B cell (primary cell): Measurements from ENCODE around the gene FSCN2. TPM values are rescaled to one million over a fixed set of nuclear protein-coding genes. Genes with fewer than 3 reads are reported as not detected.

Source experiments
- ATAC-seq: fragments of 200-7000 bp; cut with Tn5 transposase; one replicate; pipeline ENCODE4 v1.10.0; 2021; ENCODE audit warnings: low read depth, mild to moderate bottlenecking, moderate number of reproducible peaks, moderate library complexity
- CTCF ChIA-PET: fragments of 350-600 bp; sonication (Branson Sonifier 250); formaldehyde crosslinking; loops from one replicate; lab custom pipeline; 2021; ENCODE audit warnings: antibody characterized with exemption, inconsistent platforms; lab: Charles Lee
- POLR2A ChIA-PET: fragments of 350-600 bp; sonication (Branson Sonifier 250); formaldehyde crosslinking; loops from one replicate; lab custom pipeline; 2021; ENCODE audit warnings: antibody characterized with exemption; lab: Charles Lee
- DNase-seq: peaks from one replicate; pipeline ENCODE4 v3.0.0; 2013
- H2AFZ ChIP-seq: 2 replicates; pipeline ENCODE4 v1.6.1; 2012; ENCODE audit warnings: mild to moderate bottlenecking, low read depth, low read length; ENCODE audit not compliant: insufficient read depth, poor library complexity, severe bottlenecking
- H3K27ac ChIP-seq, 2 donors: 1 replicate in 1 of 2; 2 replicates in 1 of 2; pipeline ENCODE4 v1.5.1; 2012 to 2013; ENCODE audit warnings: low read length in 2 of 2, mild to moderate bottlenecking in 2 of 2, moderate library complexity in 1 of 2
- H3K27me3 ChIP-seq, 4 experiments: fragments of 200-600 bp in 1 of 4; sonication (generic) in 1 of 4; replicated peaks in 1 of 4; 1 replicate in 2 of 4; 2 replicates in 2 of 4; pipeline versions ENCODE4 v1.6.1 to v1.7.0; 2013 to 2016; ENCODE audit warnings: low read length in 3 of 4, mild to moderate bottlenecking in 2 of 4, mixed read lengths in 1 of 4, moderate library complexity in 1 of 4; ENCODE audit not compliant: insufficient read depth in 4 of 4, control insufficient read depth in 3 of 4; ENCODE audit errors: control extremely low read depth in 1 of 4
- H3K36me3 ChIP-seq, 2 experiments: replicated peaks in 1 of 2; 1 replicate in 1 of 2; 2 replicates in 1 of 2; pipeline versions ENCODE4 v1.6.1 to v1.7.1; 2013; ENCODE audit warnings: low read length in 1 of 2; ENCODE audit not compliant: insufficient read depth in 2 of 2, control insufficient read depth in 1 of 2; ENCODE audit errors: control extremely low read depth in 1 of 2, extremely low read depth in 1 of 2
- H3K4me1 ChIP-seq, 2 donors: fragments of 200-600 bp in 1 of 2; sonication (generic) in 1 of 2; 1 replicate in 1 of 2; 2 replicates in 1 of 2; pipeline versions ENCODE4 v1.5.1 to v1.6.1; 2013 to 2017; ENCODE audit warnings: low read length in 2 of 2; ENCODE audit not compliant: control insufficient read depth in 2 of 2, insufficient read depth in 2 of 2
- H3K4me2 ChIP-seq: replicated peaks from 2 replicates; pipeline ENCODE3; 2012; ENCODE audit warnings: mild to moderate bottlenecking, low read depth, low read length; ENCODE audit not compliant: poor library complexity, severe bottlenecking
- H3K4me3 ChIP-seq, 5 experiments: fragments of 200-600 bp in 1 of 5; sonication (generic) in 1 of 5; 1 replicate in 3 of 5; 2 replicates in 2 of 5; pipeline versions ENCODE4 v1.5.1 to v1.7.0; 2011 to 2016; ENCODE audit warnings: low read length in 4 of 5, mild to moderate bottlenecking in 4 of 5, low read depth in 2 of 5, control low read depth in 1 of 5, moderate library complexity in 1 of 5; ENCODE audit not compliant: insufficient read depth in 1 of 5; ENCODE audit errors: control extremely low read depth in 1 of 5, extremely low read depth in 1 of 5
- H3K79me2 ChIP-seq: fragments of 200-600 bp; sonication (generic); one replicate; pipeline ENCODE4 v1.6.0; 2016; ENCODE audit warnings: low read length; ENCODE audit not compliant: control insufficient read depth, insufficient read depth
- H3K9ac ChIP-seq: fragments of 200-600 bp; sonication (generic); 2 replicates; pipeline ENCODE4 v1.6.1; 2017; ENCODE audit warnings: mild to moderate bottlenecking, low read length, moderate library complexity
- H3K9me3 ChIP-seq, 3 donors: one replicate each; pipeline versions ENCODE4 v1.6.1 to v1.7.1; 2013; ENCODE audit warnings: low read length in 2 of 3; ENCODE audit not compliant: control insufficient read depth in 2 of 3, insufficient read depth in 1 of 3; ENCODE audit errors: control extremely low read depth in 1 of 3
- H4K20me1 ChIP-seq: 2 replicates; pipeline ENCODE4 v1.6.0; 2012; ENCODE audit warnings: mild to moderate bottlenecking, low read length; ENCODE audit not compliant: insufficient read depth, control insufficient read depth, poor library complexity, severe bottlenecking
- H3K27ac Mint-ChIP-seq: one replicate; pipeline ENCODE4 v1.8.0; 2021; ENCODE audit warnings: mixed read lengths
- H3K27me3 Mint-ChIP-seq: one replicate; pipeline ENCODE4 v1.8.0; 2021; ENCODE audit warnings: mixed read lengths
- H3K4me1 Mint-ChIP-seq: one replicate; pipeline ENCODE4 v1.8.0; 2021; ENCODE audit warnings: mixed read lengths
- H3K4me3 Mint-ChIP-seq: one replicate; pipeline ENCODE4 v1.8.0; 2021; ENCODE audit warnings: mixed read lengths
- H3K9me3 Mint-ChIP-seq: one replicate; pipeline ENCODE4 v1.8.0; 2022; ENCODE audit warnings: mixed read lengths; ENCODE audit not compliant: insufficient read depth
- EZH2 ChIP-seq: IDR thresholded peaks from 2 replicates; pipeline ENCODE4 v1.6.1; 2012; ENCODE audit warnings: borderline replicate concordance, low read depth, mild to moderate bottlenecking, moderate library complexity, low read length; ENCODE audit not compliant: insufficient read depth, poor library complexity, severe bottlenecking
- WGBS: methylation state at CpG from one replicate; pipeline ENCODE4 v1.1.5; 2013; ENCODE audit warnings: missing lambda C conversion rate; ENCODE audit not compliant: insufficient coverage; 5-methylcytosine and 5-hydroxymethylcytosine counted together
- intact Hi-C: fragments of 100-400 bp; cut with micrococcal nuclease; formaldehyde crosslinking; loops from one replicate; pipeline ENCODE4 v1.10.0; 2022
- polyA plus RNA-seq: library from polyadenylated mRNA; depleted of rRNA; stranded (reverse); fragments of >200 nt; gene quantifications from 2 replicates; pipeline ENCODE4 v1.2.3, GENCODE V29; 2012
- total RNA-seq, 2 donors: library from RNA; stranded (reverse); fragments of 120-200 nt in 1 of 2; gene quantifications; 1 replicate in 1 of 2; 2 replicates in 1 of 2; pipeline versions ENCODE4 v1.2.3 to v1.2.4, GENCODE V29; 2013 to 2022
- TF ChIP-seq, protein P1 (sequence below): fragments of 200-600 bp; IDR thresholded peaks from one replicate; pipeline ENCODE4 v1.8.0; 2022; ENCODE audit warnings: antibody characterized with exemption, mild to moderate bottlenecking

FSCN2 gene
- total and polyA plus RNA-seq, 2 donors (not counting 1 experiment from before 2014, with no cell fraction given): 6.3 to 12.0 TPM

DNA sequence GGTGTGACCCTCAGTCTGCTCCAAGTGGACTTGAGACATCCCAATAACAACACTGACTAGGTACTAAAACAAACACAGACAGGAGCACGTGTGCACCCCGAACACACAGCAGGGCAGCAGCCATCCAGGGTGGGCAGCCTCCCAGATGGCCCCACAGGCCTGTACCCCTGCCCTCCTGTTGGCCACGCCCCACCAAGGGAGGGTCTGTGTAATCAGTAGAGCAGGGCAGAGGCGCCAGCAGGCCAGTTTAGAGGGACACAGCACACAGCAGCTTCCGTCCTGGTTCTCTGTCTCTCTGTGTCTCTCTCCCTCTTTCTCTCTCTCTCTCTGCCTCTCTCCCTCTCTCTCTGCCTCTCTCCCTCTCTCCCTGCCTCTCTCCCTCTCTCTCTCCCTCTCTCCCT is 37.0 kb upstream of the FSCN2 start:
- Histone ChIP-seq H3K4me1 (peaks cover 9 to 13% of the 10 kb centered on the region in 2 donors), H3K79me2 (no peaks in the 10 kb centered on the region), H3K4me2 (no peak overlapping the region), H3K27me3 (peaks cover 0 to 12% (median 4%) of the 10 kb centered on the region in 4 experiments), H3K4me3 (no peak overlapping the region), H3K36me3 (no peaks in the 10 kb centered on the region), H3K9ac (no peak overlapping the region), H2AFZ (no peak overlapping the region), H3K9me3 (peaks cover 0 to 4% (median 0%) of the 10 kb centered on the region in 3 donors), H3K27ac (no peak overlapping the region), H4K20me1 (no peaks in the 10 kb centered on the region)
- ATAC-seq (no peak), DNase-seq (no peak)
- Mint-ChIP-seq H3K9me3 (no peaks in the 10 kb centered on the region), H3K4me1 (peaks cover 3% of the 10 kb centered on the region), H3K4me3 (no peak overlapping the region), H3K27me3 (peaks cover 18% of the 10 kb centered on the region), H3K27ac (no peak overlapping the region)
- TF ChIP-seq EZH2: no peak
- TF ChIP-seq, protein P1, sequence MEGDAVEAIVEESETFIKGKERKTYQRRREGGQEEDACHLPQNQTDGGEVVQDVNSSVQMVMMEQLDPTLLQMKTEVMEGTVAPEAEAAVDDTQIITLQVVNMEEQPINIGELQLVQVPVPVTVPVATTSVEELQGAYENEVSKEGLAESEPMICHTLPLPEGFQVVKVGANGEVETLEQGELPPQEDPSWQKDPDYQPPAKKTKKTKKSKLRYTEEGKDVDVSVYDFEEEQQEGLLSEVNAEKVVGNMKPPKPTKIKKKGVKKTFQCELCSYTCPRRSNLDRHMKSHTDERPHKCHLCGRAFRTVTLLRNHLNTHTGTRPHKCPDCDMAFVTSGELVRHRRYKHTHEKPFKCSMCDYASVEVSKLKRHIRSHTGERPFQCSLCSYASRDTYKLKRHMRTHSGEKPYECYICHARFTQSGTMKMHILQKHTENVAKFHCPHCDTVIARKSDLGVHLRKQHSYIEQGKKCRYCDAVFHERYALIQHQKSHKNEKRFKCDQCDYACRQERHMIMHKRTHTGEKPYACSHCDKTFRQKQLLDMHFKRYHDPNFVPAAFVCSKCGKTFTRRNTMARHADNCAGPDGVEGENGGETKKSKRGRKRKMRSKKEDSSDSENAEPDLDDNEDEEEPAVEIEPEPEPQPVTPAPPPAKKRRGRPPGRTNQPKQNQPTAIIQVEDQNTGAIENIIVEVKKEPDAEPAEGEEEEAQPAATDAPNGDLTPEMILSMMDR: no peak
- CTCF ChIA-PET: no interaction called here
- POLR2A ChIA-PET: no interaction called here
- intact Hi-C loops: no loop called here
- 50% methylated on average over 5 of the region's 5 CpGs for WGBS

DNA sequence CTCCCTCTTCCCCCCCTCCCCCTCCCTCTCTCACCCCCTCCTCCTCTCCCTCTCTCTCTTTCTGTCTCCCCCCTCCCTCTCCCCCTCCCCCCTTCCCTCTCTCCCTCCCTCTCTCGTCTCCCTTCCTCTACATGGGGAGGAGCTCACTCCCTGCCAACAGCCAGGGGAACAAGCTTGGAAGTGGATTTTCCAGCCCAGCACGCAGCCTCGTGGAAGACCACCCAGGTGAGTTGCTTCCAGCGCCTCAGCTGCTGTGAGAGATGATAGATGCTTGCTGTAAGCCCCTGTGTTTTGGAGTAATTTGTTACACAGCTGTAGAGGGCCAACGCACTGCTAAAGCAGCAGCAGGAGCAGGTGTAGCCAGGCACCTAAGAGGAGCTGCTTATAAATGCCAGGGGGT is 36.4 kb upstream of the FSCN2 start:
- POLR2A ChIA-PET: no interaction called here
- Mint-ChIP-seq H3K9me3 (no peaks in the 10 kb centered on the region), H3K27me3 (peaks cover 16% of the 10 kb centered on the region), H3K4me3 (no peak overlapping the region), H3K27ac (no peak overlapping the region), H3K4me1 (no peaks in the 10 kb centered on the region)
- CTCF ChIA-PET: interaction anchor here (0.5 kb wide), 1 partner anchor 111 kb away, joined by 3 read pairs; no protein-coding TSS in a partner anchor
- intact Hi-C loops: no loop called here
- Histone ChIP-seq H3K79me2 (no peaks in the 10 kb centered on the region), H3K27ac (no peak overlapping the region), H4K20me1 (no peaks in the 10 kb centered on the region), H3K9ac (no peak overlapping the region), H3K4me3 (no peak overlapping the region), H3K9me3 (peaks cover 0 to 4% (median 0%) of the 10 kb centered on the region in 3 donors), H3K36me3 (no peaks in the 10 kb centered on the region), H2AFZ (no peak overlapping the region), H3K4me1 (peaks cover 9 to 13% of the 10 kb centered on the region in 2 donors), H3K4me2 (no peak overlapping the region), H3K27me3 (peaks cover 0 to 12% (median 5%) of the 10 kb centered on the region in 4 experiments)
- ATAC-seq (no peak), DNase-seq (no peak)
- whole genome bisulfite sequencing: 87% methylated on average over 4 of the region's 5 CpGs
- no peak for TF ChIP-seq EZH2
